Measurements from ENCODE around the gene NRG3.

Gene NRG3

DNA sequence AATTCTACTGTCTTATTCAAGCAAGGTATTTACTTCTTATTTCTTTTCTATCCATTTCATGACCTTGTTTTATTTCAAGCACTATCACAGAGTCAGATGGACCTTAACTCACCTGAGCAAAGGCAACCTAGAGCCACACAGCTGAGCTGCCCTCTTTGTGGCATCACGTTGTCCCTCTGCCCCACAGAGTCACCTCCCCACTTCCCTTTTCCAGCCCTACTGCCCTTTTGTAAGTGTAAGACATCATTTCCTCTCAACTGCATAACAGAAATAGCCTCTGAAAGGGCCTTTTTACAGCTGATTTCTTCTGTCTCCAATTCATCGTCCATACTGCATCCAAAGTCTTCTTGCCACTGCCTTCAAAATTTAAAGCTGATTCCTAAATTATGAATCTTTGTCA, 946.0 kb downstream of the NRG3 start:
- Mint-ChIP-seq H3K27ac (no peak overlapping the region), H3K36me3 (no peaks in the 10 kb centered on the region), H3K4me1 (ENCODE audit: low read depth) (no peaks in the 10 kb centered on the region), H3K4me3 (no peak overlapping the region), H3K9me3 (ENCODE audit: low read depth) (no peaks in the 10 kb centered on the region), H3K27me3 (no peaks in the 10 kb centered on the region)

DNA sequence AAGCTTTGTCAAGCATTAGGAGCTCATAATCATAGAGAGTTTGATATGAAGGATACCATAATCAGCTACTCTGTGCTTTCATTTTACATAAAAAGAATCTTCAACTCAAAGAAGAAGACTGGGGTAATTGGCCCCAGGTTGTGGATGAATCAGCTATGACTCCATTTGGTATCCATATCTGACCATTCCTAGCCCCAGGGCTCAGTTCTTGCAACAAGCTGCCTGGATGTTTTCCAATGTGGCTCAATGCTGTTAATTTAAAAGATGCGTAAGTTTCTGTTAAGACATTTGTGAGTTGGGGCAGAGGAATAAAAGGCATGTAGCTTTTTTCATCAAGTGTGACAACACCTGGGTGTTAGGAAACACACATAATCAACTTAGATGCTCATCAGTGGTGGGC, 951.1 kb downstream of the NRG3 start:
- no peaks in the 10 kb centered on the region for H3K9me3 Mint-ChIP-seq (ENCODE audit: low read depth)
- H3K27me3 Mint-ChIP-seq, result no peaks in the 10 kb centered on the region
- no peak overlapping the region for H3K27ac Mint-ChIP-seq
- H3K4me3 Mint-ChIP-seq, result no peak overlapping the region
- H3K36me3 Mint-ChIP-seq, result no peaks in the 10 kb centered on the region
- no peaks in the 10 kb centered on the region for H3K4me1 Mint-ChIP-seq (ENCODE audit: low read depth)

DNA sequence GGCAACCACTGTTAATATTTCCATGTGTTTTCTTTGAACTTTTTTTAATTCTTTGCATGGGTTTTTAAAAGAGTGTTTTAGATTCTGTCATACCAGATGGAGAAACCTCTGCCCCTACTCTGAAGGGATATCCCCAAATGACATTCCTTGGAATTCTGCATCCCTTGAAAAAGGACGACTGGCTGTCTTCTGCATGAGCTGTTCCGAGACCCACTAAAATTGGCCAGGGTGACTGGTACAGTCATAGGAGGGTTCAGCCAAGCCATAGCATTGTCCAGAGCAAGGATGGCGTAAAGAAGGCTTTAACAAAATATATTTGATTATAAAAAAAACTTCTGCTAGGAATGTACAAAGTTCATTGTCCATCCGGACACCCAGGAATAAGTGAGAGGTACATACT, 952.9 kb downstream of the NRG3 start:
- Mint-ChIP-seq H3K36me3 (no peaks in the 10 kb centered on the region), H3K27me3 (no peaks in the 10 kb centered on the region), H3K4me3 (no peak overlapping the region), H3K9me3 (ENCODE audit: low read depth) (no peaks in the 10 kb centered on the region), H3K4me1 (ENCODE audit: low read depth) (no peaks in the 10 kb centered on the region), H3K27ac (no peak overlapping the region)

- Mint-ChIP-seq H3K27me3 (no peaks in the 10 kb centered on the region), H3K36me3 (no peaks in the 10 kb centered on the region), H3K4me1 (ENCODE audit: low read depth) (no peaks in the 10 kb centered on the region), H3K9me3 (ENCODE audit: low read depth) (peaks cover 7% of the 10 kb centered on the region), H3K27ac (no peak overlapping the region), H3K4me3 (no peak overlapping the region)
Observed at GRCh38 chr10:82847242-82847641, 972.2 kb downstream of the NRG3 start.

DNA sequence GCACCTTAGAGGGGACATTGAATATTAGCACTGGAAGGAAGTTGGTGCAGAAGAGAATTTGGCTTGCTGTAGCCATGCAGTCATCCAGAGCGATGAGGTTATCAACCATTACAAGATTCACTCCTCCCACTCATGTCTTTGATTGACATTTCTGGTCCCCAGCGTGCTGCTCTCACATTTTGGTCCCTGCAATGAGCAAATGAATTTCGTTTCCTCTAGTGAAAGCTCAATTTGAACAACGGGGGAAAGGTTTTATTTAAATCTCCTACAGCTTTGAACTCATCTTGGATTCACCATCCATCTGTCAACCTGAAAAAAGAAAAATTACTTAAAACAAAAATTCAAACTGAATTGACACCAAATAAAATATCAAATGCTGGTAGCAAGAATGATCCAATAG, 975.2 kb downstream of the NRG3 start:
- Mint-ChIP-seq H3K27me3 (no peaks in the 10 kb centered on the region), H3K27ac (no peak overlapping the region)

DNA sequence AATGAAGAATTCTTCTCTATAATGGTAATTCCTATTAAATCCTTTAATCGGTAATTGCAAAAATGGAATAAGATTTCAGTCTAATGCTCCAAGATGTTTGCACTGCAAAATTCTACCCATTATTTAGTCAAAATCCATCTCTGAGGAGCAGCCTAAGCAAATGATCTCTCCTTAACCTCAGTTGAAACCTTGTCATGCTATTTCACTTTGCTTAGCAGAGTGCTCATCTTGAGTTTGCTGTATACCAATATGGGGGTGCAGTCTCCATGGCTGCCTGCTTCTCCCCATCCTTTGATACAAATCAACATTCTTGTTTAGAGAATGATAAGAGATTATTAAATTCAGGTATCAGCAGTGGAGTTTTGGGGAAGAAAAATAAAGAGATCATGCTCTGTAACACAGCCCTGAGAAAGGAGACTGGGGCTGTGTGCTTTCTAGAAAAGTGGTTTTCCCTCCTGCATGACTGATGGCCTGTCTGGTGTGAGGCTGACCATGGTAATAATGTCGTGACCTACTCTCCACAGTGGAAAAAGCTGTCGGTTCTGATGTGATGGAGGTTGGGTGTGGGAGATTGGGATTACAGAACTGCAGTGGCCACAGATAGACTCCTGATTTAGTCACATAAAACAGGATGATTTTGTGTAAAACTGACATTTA, 982.1 kb downstream of the NRG3 start:
- Mint-ChIP-seq H3K4me1 (ENCODE audit: low read depth) (no peaks in the 10 kb centered on the region), H3K27me3 (no peaks in the 10 kb centered on the region), H3K4me3 (no peak overlapping the region), H3K36me3 (no peaks in the 10 kb centered on the region), H3K27ac (no peak overlapping the region), H3K9me3 (ENCODE audit: low read depth) (peaks cover 10% of the 10 kb centered on the region)

More for the DNA sequence above, 975.2 kb downstream of the NRG3 start:
- Mint-ChIP-seq H3K4me1 (ENCODE audit: low read depth) (no peaks in the 10 kb centered on the region), H3K9me3 (ENCODE audit: low read depth) (peaks cover 14% of the 10 kb centered on the region), H3K4me3 (no peak overlapping the region), H3K36me3 (no peaks in the 10 kb centered on the region)

- peaks cover 16% of the 10 kb centered on the region for H3K9me3 Mint-ChIP-seq (ENCODE audit: low read depth)
- no peaks in the 10 kb centered on the region for H3K27me3 Mint-ChIP-seq
- H3K27ac Mint-ChIP-seq, result no peak overlapping the region
- no peak overlapping the region for H3K4me3 Mint-ChIP-seq
- H3K4me1 Mint-ChIP-seq (ENCODE audit: low read depth), result no peaks in the 10 kb centered on the region
- no peaks in the 10 kb centered on the region for H3K36me3 Mint-ChIP-seq
Observed at GRCh38 chr10:82861889-82862288, 986.9 kb downstream of the NRG3 start.

DNA sequence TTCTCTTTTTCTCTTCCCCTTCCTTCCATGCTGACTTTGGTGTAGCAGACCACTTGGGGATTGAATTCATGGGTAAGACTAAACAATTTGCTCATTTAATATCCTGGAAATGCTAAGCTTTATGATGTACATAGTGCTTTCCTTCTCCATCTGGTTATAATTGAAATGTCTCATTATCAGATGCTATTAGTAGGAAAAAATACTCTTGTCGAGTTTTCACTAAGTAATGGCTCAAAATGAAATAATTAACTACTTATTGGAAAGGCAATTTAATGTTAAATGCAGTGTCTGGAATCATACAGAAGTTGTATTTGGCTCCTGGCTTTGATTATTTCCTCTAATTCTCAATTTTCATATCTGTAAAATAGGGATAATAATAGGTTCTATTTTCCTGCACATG, 990.4 kb downstream of the NRG3 start:
- Mint-ChIP-seq H3K9me3 (ENCODE audit: low read depth) (peaks cover 17% of the 10 kb centered on the region), H3K4me3 (no peak overlapping the region), H3K4me1 (ENCODE audit: low read depth) (no peaks in the 10 kb centered on the region), H3K27me3 (no peaks in the 10 kb centered on the region), H3K27ac (no peak overlapping the region), H3K36me3 (no peaks in the 10 kb centered on the region)

GRCh38 chr10:82866424-82867020, 991.5 kb downstream of the NRG3 start:
- Mint-ChIP-seq H3K4me1 (ENCODE audit: low read depth) (no peaks in the 10 kb centered on the region), H3K9me3 (ENCODE audit: low read depth) (peaks cover 17% of the 10 kb centered on the region), H3K4me3 (no peak overlapping the region), H3K27me3 (no peaks in the 10 kb centered on the region), H3K36me3 (no peaks in the 10 kb centered on the region), H3K27ac (no peak overlapping the region)

GRCh38 chr10:82867056-82867455, 992.1 kb downstream of the NRG3 start:
- H3K4me3 Mint-ChIP-seq, result no peak overlapping the region
- H3K27me3 Mint-ChIP-seq, result no peaks in the 10 kb centered on the region
- no peaks in the 10 kb centered on the region for H3K4me1 Mint-ChIP-seq (ENCODE audit: low read depth)

GRCh38 chr10:82874671-82875070, 999.7 kb downstream of the NRG3 start:
- H3K36me3 Mint-ChIP-seq, result no peaks in the 10 kb centered on the region
- no peak overlapping the region for H3K4me3 Mint-ChIP-seq
- H3K4me1 Mint-ChIP-seq (ENCODE audit: low read depth), result no peaks in the 10 kb centered on the region
- H3K9me3 Mint-ChIP-seq (ENCODE audit: low read depth), result peaks cover 3% of the 10 kb centered on the region
- no peak overlapping the region for H3K27ac Mint-ChIP-seq
- H3K27me3 Mint-ChIP-seq, result no peaks in the 10 kb centered on the region

More at GRCh38 chr10:82867056-82867455, 992.1 kb downstream of the NRG3 start:
- Mint-ChIP-seq H3K9me3 (ENCODE audit: low read depth) (peaks cover 17% of the 10 kb centered on the region), H3K36me3 (no peaks in the 10 kb centered on the region), H3K27ac (no peak overlapping the region)

DNA sequence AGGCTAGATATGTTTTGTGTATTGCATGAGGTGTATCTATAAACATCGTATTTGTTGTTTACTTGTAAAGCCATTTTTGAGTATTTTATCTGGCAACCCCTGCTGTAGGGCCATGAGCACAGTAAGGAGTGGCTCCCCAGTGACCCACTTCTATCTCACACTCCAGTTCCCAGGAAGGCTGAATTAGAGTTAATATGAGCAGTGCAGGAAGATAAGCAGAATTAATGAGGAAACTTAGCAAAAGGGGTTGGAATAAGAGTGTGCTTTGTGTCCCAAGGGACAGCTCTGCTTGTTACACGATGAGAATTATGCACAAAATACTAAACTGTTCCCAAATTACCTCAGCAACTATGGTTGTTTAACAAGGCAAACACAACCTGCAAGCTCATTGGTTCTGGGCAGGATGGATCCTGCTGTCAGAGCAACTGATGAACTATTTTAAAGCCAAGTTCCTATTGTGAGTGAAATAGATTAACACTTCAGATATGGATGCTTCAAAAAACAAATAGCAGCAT, 1005.8 kb downstream of the NRG3 start:
- peaks cover 3% of the 10 kb centered on the region for H3K9me3 Mint-ChIP-seq (ENCODE audit: low read depth)
- H3K27me3 Mint-ChIP-seq, result no peaks in the 10 kb centered on the region
- no peaks in the 10 kb centered on the region for H3K4me1 Mint-ChIP-seq (ENCODE audit: low read depth)
- H3K27ac Mint-ChIP-seq, result no peak overlapping the region
- H3K36me3 Mint-ChIP-seq, result no peaks in the 10 kb centered on the region
- no peak overlapping the region for H3K4me3 Mint-ChIP-seq

GRCh38 chr10:82882722-82883121, 1007.7 kb downstream of the NRG3 start:
- Mint-ChIP-seq H3K4me1 (ENCODE audit: low read depth) (no peaks in the 10 kb centered on the region), H3K9me3 (ENCODE audit: low read depth) (no peaks in the 10 kb centered on the region), H3K4me3 (no peak overlapping the region), H3K36me3 (no peaks in the 10 kb centered on the region), H3K27me3 (no peaks in the 10 kb centered on the region), H3K27ac (no peak overlapping the region)

GRCh38 chr10:82883603-82884002, 1008.6 kb downstream of the NRG3 start:
- Mint-ChIP-seq H3K4me1 (ENCODE audit: low read depth) (no peaks in the 10 kb centered on the region), H3K27me3 (peaks cover under 1% of the 10 kb centered on the region), H3K36me3 (no peaks in the 10 kb centered on the region), H3K9me3 (ENCODE audit: low read depth) (no peaks in the 10 kb centered on the region), H3K4me3 (no peak overlapping the region), H3K27ac (no peak overlapping the region)

DNA sequence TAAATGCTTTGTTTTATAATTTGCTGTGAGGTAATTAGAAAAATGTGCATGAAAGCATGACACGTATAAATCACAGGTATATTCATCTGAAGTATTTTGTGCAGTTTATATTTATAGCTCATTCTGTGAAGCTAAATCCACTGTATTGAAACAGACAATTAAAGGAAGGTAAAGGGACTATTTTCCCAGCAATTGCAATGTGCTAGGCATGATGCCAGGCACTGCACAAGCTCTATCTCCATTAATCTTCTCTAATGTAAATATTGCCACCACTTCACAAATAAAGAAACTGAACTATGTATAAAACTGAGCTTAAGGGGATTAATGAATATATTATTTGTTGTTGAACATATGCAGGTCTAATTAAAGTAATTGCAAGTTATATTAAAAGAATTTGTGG, 1012.5 kb downstream of the NRG3 start:
- H3K27ac Mint-ChIP-seq, result no peak overlapping the region

More for the DNA sequence above, 1012.5 kb downstream of the NRG3 start:
- Mint-ChIP-seq H3K4me3 (no peak overlapping the region), H3K9me3 (ENCODE audit: low read depth) (no peaks in the 10 kb centered on the region), H3K27me3 (peaks cover 3% of the 10 kb centered on the region), H3K4me1 (ENCODE audit: low read depth) (no peaks in the 10 kb centered on the region), H3K36me3 (no peaks in the 10 kb centered on the region)
